HG03280 (cell line): ENCODE data around the gene ABCG1.

ENCODE experiments used
- ATAC-seq: cut with Tn5 transposase; IDR thresholded peaks from one replicate; pipeline ENCODE4 v1.9.1; 2021; ENCODE audit warnings: mild to moderate bottlenecking, moderate library complexity; ENCODE audit not compliant: unreplicated experiment

ABCG1 gene

DNA sequence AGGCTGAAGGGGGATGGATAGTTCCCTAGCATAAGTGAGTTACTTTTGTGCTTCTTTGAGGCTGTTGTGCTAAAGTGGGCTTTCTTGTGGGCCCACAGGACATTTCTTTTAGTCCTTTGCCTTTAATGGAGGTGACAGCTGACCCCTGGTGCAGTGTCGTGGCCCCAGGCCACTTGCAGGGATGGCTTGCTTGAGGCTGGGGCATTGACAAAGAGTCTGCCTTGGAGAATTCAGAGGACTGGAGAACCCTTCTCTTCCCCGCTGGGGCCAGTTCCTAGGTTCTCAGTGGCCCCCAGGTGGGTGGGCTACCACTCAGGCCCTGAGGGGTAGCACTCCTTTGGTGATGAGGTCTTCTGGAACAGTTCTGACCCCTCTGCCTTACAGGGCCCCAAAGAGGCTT, 12.8 kb downstream of the ABCG1 start:
- no peak for ATAC-seq

DNA sequence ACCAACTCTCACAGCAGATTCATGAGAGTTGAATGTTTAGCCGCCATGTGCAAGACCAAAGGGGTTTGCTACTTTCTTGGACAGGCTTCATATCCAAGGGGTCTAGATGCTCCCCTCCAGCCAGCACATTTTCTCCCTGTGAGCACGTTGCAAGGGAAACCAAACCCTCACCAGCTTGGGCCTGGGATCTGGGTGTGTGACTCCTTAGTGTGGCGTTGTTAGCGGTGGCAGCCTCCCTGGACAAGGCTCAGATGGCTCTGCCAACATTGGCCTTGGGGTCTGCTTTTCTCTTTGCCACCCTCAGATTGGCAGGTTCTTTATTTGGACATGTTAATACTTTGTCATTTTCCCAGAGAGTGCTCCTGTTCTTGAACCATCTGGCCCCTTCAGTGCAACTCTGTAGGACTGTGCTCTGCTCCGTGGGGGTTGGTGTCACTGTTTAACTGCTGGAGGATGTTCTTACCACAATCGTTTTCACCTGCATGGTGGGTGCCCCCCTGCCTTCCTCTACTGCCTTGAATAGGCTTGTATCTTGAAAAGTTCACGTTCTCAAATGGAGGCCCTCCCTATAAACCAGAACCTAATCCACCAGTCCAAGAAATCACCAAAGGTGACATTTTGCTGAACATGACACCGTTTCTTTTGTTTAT, 13.4 kb downstream of the ABCG1 start:
- ATAC-seq: no peak

DNA sequence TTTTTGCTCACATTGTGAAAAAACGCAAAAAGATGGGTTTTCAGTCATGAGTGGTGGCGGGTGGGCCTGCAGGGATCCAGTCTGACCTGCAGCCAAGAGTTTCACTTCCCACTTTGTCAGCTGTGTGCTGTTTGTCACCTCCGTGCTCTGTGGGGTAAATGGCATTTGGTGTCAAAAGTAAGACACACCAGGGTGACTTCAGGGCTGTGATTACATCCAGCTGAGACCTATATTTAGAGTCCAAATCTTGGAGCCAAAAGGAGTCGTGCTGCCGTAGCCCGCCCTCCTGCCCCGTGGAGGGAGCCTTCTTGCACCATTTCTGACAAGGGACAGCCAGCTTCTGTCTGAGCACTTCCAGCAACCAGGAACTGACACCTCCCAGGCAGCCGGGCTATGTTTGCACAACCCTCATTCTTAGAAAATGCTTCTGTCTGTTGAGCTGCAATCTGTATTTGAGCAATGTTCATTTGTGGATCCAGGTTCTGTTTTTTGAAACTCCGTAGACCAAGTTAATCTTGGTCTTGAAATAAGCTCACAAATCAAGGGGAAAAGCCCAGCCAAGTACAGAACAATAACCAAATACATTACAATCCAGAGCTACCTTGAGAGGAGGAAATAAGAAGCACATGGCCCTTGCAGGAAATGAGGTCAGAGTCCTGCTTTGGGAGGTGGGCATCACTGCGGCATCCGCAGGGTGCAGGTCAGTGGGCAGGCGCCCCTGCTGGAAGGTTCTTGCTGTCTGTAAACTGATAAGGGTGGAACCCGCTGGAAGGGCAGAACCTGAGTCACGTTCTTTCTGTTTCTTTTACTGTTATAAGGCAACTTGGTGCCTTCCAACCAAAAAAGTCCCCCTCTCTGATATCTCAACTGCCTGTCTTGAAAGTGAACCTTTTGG, 14.4 kb downstream of the ABCG1 start:
- ATAC-seq: peak; percentile 49

DNA sequence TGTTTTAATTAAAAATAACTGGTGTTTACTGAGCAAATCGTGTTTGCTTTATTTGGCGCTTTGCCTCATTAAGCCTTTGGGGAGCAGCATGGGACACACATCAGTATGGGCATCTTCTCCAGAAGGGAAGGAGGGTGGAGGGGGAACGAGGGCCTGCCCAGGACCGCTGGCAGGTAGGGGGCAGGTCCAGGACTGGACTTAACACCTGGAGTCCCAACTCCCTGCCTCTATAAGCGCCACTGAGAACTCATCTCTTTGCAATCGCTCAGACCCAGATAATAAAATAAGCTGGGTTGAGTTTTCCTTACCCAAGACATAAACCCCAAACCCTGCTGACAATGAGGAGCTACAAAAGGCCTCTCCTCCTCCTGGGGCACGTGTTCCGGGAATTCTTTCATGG, 15.1 kb downstream of the ABCG1 start:
- ATAC-seq: no peak

DNA sequence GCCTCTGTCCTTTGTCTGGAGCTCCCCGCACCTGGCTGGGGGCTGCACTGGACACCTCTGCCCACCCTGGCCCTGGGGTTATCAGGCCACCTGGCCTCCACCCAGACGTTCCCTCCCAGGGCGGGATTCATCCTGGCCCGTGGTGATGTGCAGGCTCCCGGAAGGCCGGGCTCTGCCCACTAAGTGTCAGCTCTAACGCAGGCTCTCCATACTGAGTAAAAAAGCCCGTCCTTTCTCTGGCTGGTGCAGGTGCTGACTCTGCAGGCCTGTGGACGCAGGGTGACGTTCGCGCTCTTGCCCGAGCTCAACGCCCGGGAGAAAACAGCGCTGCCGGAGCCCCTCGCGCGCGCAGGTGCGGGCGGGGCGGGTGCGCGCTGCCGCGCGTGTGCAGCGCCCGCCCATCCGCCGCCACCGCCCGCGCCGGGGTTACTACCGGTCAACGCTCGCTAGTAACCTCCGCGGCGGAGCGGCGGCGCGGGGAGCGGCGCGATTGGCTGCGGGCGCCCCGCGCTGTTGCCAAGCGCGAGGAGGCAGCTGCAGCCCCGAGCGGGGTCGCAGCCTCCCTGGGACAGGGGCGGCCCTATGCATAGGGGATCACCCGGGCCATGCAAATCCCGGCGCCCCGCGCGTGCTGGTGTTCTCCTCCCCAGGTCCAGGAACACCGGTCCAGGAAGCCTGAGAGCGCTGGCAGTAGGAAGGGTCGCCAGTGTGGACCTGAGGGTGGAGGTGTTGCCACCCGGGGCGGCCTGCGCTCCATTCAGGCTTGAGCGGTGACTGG, 15.7 kb downstream of the ABCG1 start:
- peak; percentile 51 for ATAC-seq

DNA sequence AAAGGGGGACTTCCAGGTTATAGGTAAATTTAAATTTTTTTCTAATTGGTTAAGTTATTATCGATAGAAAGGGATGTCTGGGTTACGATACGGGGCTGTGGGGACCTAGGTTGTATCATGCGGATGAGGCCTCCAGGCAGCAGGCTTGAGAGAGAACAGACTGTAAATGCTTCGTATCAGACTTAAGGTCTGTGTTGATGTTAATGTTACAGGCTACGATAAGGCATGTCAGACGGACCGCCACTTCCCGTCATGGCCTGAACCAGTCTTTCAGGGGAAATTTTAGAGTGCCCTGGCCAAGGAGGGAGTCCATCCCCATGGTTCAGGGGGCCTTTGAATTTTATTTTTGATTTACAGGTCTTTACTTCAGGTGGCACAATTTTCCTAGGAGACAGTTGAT, 16.7 kb downstream of the ABCG1 start:
- ATAC-seq: no peak

DNA sequence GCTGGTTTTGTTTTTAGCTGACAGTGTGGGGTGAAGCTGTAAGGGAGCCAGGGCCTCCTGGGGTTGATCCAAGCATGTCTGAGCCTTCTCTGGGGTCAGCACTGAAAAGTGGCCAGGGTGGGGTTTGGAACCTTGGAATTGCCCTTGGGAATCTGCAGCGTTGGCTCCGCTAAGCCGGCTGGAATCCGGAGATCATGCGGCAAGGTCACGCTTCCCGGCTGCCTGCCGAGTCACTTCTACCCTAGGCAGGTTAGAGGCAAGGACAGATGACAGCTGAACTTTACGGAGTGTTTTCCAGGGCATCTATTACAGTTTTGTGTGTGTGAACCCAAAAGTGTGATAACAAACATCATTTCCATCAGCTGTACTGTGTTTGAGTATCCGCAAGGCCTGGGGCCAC, 17.1 kb downstream of the ABCG1 start:
- ATAC-seq: no peak

DNA sequence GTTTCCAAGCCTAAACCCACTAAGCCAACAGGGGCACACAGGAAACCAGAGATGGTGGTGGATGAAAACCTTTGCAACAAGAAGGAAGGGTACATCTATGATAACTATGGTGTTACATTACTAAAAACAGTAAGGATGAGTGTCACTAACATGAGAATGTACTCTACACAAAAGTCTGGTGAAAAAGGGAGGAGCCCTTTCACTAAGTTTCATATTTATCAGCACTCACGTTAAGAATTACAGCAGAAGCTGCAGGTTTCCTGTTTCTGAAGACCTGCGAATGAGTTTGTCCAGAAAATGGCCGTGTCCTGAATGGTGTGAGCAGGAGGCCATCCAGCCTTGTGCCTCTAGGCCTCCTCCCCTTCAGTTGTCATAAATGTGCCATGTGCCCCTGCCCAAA, 17.8 kb downstream of the ABCG1 start:
- ATAC-seq: no peak

DNA sequence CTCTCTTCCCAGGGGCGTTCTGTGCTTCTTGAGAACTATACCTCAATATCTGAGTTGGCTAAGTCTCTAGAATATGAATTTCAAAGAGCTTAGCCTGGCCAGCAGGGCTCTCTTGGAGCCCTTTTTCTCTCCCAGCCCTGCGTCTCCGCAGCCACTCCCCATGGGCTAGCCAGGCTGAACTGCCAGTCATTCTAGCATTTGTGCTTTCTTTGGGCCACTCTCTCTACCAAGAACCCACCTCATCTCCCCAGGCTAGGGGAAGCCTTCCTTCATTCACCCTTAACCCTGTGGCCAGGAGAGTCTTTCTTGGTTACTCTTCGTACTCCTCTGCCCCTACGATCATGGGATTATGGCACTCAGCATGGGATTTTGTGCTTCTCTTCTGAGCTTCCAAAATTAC, 18.2 kb downstream of the ABCG1 start:
- ATAC-seq: no peak

DNA sequence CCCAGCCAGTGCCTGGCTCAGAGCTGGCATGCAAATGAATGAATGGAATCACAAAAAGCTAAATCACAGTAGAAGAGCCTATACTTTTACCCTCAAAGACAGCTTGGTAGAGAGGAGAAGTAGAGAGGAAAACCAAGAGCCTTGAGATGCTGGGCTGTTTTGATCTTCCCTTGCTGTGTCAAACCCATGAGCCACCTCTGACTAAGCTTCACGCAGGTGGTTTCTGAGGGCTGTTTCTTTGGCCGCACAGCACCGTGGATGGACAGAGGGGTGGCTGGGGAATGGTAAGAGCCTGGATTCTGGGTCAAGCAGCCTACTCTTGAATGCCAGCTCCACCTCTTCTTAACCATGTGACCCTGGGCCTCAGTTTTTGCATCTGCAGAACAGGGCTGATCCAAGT, 18.6 kb downstream of the ABCG1 start:
- no peak for ATAC-seq

DNA sequence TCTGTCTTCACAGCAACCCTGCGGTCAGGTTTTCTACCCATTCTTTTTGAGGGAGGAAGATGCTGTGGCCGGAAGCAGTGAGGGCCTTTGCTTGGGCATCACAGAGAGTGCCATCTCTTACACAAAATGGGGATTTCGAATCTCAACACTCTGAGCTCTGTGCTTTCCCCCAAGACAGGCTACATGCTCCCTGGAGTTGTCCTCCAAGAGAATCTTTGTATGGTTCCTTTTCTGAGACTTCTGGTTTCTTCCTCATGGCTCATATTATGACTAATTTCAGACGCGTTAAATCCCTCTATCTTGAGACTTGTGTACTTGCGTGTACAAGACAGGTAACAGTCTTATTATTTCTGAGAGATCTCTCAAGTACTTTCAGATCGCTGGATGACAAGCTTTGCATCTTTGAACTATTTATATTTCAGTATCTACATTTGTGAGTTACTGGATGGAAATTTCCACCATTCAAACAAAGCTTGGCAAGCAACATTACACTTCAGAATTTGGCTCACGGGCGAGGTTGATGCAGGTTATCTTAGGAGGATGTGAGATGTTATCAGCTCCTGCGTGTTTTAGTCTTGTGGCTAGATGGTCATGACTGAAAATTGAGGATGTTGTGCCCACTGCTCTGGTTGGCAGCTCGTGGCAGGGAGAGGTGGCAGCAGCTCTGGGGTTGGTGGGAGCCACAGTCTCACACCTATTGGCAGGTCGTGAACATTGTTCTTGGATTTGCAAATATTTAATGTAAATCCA, 19.4 kb downstream of the ABCG1 start:
- ATAC-seq: no peak

DNA sequence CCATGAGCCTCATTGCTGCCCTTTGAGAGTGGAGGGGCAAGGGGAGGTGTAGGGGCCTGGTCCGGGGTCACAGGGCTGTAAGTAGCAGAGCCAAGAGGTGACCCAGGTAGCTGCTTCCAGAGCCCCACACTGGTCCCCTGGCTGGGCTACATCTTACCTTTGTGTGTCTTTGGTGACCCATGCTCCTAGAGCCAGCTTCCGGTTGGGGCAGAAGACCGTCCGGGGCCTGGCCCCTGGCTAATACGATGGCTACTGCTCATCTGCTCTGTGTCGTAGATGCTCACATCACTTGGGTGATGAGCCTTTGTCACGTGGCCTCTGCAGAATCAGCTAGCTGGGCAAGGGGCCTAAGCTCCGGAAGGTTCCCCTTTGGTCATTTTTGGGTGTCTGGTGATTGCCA, 20.6 kb downstream of the ABCG1 start:
- no peak for ATAC-seq

DNA sequence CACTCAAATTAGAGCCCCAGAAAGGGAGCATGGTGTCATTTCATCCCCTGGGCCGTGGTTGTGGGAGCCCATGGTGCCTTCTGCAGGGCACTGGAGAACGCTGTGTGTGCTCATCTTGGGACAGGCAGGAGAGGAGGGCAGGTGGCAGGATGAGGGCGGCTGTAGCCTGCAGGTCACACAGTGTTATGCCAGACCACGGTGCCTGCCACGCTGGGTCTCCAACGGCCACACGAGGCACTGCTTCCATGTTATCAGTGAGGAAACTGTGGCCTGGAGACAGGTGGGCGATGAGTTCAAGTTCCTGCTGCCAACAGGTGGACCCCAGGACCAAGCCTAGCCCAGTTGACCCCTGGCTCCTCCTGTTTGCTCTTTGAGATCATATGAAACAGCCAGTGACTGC, 21.0 kb downstream of the ABCG1 start:
- ATAC-seq: no peak

DNA sequence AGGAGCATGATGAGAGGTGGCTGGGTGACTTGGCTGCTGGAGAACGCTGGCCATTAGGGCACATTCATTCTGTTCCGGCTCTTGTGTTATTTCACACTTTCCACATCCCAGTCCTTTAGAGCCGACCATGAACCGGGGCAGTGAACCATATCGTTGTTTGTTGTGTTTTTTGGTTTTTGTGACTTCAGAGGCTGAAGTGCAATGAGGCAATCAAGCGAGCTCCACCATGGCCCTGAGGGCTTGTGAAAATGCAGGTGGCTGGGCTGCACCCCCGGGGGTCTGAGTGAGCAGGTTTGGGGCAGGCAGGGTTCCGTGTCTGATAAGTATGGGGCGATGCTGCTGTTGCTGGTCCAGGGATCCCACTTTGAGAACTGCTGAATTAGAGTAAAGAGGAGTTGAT, 23.7 kb downstream of the ABCG1 start:
- no peak for ATAC-seq

DNA sequence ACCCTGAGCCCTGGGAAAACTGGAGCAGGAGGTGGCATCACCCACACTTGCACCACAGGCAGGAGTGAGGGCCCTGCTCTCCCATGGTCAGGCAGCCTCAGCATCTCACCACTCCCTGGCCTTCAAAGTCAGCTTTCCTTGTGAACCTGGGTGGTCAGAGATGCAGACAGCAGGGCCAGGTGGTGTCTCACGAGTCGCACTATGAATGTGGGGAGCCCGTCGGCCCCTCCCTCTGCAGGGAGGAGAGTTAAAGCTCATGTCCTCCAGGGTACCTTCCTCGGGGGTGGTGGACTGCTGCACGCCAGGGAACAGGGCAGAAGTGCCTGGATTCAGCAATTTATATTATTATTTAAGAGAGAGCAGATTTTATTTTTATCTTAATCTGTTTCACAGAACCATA, 24.1 kb downstream of the ABCG1 start:
- no peak for ATAC-seq

DNA sequence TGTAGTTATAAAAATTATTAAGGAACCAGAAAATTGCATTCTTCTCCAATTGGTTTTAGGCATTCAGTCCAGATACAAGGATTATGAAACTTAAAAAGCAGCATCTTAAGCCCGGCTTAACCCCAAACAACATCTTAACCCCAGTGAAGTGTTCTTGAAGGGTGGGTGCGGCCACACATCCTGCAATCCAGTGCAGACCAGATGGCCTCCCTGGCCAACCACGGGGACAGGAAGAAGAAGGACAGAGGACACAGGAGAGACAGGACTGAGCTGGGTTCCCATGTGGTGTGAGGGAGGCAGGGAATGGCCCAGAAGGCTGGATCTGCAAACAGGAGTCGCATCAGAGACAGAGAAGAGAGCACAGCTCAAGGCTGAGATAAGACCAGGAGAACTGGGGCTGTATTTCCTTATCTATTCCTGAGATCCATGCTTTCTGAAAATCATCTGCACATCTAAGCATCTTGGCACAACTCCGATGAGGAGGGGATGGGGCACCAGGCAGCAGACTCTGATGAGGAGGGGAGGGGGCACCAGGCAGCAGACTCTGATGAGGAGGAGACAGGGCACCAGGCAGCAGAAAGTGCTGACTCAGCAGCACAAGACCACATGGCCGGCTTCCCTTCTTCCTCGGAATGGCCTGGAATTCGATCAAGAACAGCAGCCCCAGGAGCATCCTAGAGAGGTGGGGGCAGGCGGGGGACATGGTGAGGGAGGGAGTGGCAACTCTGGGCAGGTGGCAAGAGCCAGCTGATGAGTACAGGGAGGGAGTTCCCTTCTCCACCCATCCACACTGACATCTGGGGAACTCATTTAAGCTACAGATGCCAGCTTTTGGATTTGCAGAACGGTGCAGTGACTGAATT, 26.6 kb downstream of the ABCG1 start:
- no peak for ATAC-seq

DNA sequence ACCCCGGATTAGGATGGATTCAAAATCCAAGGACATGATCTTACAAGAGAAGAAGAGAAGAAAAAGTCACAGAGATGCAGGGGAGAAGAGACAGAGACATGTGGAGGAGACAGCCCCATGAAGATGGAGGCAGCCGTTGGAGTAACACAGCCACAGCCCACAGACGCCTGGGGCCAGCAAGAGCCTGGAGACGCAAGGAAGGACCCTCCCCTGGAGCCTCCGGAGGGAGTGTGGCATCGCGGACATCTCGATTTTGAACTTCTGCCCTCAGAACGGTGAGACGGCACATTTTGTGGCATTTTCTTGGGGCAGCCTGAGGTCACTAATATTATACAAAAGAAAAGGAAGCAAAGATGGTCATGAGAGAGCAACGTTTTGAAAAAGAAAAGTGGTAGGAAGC, 28.8 kb downstream of the ABCG1 start:
- no peak for ATAC-seq

DNA sequence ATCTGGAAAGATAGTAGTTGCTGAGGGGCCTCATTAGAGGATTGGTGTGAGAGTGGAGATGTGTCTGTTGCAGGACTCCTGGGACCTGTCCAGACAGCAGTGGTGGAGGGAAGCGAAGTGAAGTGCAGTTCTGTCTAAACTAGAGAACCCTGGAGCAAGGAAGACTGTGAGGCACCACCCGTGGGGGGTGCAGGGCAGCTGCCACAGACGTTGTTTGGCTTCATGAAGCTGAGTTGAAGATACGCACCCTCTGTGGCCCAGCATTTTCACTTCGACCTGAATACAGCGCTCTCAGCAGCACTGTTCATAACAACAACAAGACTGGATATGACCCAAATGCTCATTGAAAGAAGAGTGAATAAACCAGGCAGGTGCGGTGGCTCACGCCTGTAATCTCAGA, 29.3 kb downstream of the ABCG1 start:
- no peak for ATAC-seq

DNA sequence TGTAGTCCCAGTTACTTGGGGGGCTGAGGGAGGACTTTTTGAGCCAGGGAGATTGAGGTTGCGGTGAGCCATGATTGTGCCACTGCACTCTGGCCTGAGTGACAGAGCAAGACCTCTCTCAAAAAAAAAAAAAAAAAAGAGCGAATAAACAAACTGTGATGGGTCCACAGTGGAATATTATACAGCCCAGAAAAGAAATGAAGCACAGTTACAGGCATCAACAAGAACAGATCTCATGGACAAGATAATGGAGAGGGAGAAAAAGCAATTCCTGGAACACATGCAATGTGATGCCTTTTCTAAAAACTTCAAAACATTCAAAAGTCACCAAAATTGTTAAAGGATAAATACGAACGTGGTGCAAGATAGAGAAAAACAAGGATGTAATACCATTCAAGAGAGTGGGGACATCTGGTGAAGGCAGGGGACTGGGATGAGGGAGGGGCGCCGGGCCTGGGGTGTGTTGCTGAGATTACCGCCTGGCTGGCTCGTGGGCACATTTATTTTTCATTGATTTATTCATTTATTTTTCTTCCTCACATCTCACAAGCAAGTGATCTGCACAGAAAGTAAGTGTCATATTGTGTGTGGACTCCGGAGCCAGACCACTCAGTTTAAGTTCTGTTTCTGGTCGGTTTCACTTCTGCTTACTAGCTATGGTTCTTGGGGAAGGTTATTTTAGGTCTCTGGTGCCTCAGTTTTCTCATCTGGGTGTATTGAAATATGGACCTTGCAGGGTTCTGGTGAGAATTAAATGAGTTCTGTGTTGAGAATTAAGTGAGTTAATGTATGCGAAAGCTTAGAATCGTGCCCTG, 30.1 kb downstream of the ABCG1 start:
- peak; percentile 77 for ATAC-seq
